Right ventricle myocardium superior (tissue), 1 donor: ENCODE measurements around the gene SPTBN5. TPM values are rescaled to one million over a fixed set of nuclear protein-coding genes. Genes with fewer than 3 reads are reported as not detected.
A peak's percentile ranks its signal among the peaks of the same experiment; 100 is the strongest.

Experiments used
- ATAC-seq: fragments of 200-7000 bp; cut with Tn5 transposase; one replicate; pipeline ENCODE4 v1.9.1; 2020; ENCODE audit warnings: mild to moderate bottlenecking; ENCODE audit not compliant: poor library complexity
- DNase-seq: peaks from one replicate; pipeline ENCODE4 v3.0.0-alpha.2; 2020
- intact Hi-C: fragments of 100-400 bp; cut with DNase I; formaldehyde crosslinking; loops from one replicate; pipeline ENCODE4 v1.11.2; 2022
- total RNA-seq: library from RNA; stranded (reverse); fragmentation: NEBNext Ultra II Directional; extraction: Animal tissue kit (Norgen Biotek cat#: 25700); gene quantifications from one replicate; pipeline ENCODE4 v1.2.1, GENCODE V29; 2021
- donor health status: DM: no; HTN: yes; CAD: no; lungs with severe emphysema.

SPTBN5 gene
- total RNA-seq, 1 donor from 2014 or later = 3.4 TPM

DNA sequence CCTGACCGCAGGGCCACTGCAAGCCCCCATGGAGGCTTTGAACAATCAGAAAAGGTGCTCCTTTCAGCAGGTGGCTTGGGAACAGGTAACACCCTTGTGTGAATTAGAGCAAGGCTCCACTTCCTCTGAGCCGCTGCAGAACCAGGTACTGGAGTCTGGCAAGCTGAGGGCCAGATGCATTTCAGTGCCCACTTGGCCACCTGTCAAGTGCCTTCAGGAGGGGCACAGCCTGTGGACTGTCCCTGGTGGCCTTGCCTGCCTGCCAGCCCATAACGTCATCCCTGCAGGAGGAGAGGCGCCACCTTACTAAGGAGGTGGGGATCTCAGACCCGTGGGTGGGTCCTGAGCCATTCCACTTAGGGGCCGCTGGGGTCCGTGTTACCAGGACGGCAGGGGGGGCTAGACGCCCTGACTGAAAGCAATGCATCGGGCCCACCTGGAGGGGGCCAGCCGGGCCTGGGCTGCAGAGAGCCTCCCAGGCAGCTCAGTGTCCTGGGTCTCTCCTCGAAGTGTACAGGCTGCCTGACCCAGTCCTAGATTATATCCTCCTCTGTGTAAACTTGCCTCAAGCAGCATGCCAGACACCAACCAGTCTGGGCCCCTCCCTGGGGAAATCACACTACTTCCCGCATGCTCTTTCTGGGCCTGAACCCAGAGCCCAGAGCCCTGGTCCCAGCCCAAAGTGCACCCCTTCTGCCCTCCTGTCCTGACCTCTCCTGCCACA is 16.1 kb downstream of the SPTBN5 start:
- ATAC-seq (no peak), DNase-seq (no peak)
- intact Hi-C loops = no loop called here

DNA sequence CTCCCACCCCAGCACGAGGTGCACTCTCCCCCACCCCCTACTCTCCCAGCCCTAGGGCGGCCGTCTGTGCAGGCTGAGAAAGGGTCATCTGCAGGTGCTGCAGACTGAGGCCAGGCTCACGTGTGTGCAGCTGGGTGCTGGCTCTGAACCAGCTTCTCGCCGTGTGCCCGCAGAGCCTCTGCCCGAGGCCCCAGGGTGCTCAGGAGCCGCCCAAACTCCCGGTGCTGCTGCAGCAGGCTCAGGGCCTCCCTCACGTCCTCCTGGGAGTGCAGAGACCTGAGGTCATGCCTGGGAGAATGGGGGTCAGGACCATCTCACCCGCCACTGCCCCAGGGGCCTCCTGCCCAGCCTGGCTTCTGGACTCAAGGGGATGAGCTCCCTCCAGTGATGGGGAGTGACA is 17.2 kb downstream of the SPTBN5 start:
- DNase-seq (no peak), ATAC-seq (no peak)
- intact Hi-C loops = no loop called here

DNA sequence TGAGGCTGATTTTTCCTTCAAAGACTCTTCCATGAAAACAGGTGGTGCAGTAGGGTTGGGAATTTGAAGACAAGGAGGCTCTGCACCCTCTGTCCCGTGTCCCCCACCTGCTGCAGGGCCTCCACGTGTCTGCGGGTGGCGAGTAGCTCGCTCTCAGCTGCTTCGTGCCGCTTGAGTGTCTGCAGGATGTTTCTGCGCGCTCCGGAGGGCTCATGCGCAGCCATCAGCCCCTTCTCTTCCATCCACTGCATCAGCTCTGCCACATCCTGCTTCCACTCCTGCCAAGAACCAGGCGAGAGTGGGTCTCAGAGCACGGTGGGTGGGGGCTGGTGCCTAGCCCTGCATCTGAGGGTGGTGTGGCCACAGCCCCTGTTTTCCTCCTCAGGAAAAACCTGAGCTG is 17.8 kb downstream of the SPTBN5 start:
- intact Hi-C loops = no loop called here
- DNase-seq (no peak), ATAC-seq (no peak)

DNA sequence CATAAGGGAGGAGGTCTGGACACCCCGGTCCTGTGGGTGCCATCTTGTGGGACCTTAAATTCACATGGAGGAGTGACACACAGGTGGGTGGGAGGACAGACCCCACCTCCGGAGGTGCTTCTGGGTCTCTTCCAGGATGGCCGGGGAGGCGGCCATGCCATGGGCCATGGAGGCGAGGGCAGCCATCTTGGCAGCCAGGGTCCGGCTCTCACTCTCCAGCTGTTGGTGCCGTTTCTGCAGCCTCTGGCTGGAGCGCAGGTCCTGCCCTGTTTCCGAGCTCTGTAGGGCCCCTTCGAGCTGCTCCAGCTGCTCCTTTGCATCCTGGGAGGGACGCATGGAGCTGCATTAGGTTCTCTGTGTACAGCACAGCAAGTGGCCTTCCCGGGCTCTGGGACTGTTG is 19.1 kb downstream of the SPTBN5 start:
- ATAC-seq = no peak
- intact Hi-C loops = no loop called here
- no peak for DNase-seq

DNA sequence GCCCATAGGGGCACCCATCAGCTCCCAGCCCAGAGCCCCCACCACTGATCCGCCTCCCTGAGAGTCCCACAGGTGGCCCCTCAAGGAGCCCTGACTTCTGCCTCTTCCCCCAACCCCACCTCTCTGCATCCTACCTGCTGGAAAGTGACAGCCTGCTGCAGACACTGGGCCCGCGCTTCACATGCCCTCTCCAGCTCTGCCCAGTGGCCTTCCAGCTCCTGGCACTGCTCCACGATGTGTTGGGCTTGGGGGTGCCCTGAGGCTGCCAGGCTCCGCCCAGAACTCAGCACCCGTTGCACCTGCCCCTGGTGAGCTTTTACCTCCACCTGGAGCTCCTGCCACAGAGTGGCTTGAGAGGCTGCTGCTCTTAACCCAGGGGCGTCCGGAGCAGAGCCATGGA is 20.1 kb downstream of the SPTBN5 start:
- ATAC-seq (no peak), DNase-seq (no peak)
- intact Hi-C loops = no loop called here

DNA sequence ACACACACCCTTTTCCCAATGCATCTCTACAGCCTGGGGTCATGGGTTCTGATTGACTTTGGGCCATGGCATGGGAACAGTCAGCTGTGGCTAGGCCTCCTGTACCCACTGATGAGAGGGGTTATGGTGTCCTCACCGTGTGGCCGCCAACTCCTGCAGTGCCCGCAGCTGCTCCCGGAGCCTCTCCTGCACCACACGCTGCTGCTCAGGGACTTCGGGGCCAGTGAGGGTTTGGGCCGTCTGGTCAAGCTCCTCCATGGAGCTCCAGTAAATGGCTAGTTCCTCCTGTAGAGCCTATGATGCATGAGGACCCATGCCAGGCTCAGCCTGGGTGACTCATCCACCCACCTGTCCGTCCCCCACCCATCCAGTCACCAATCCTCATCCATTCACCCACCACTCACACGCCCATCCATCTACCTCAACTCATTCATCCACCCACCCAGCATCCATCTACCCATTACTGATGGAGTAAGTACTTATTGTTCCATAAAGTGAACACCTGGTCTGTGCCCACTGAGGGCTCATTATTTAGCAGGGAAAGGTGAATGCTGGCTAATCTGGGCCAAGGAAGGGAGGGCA is 21.6 kb downstream of the SPTBN5 start:
- DNase-seq (no peak), ATAC-seq (no peak)
- intact Hi-C loops = no loop called here

DNA sequence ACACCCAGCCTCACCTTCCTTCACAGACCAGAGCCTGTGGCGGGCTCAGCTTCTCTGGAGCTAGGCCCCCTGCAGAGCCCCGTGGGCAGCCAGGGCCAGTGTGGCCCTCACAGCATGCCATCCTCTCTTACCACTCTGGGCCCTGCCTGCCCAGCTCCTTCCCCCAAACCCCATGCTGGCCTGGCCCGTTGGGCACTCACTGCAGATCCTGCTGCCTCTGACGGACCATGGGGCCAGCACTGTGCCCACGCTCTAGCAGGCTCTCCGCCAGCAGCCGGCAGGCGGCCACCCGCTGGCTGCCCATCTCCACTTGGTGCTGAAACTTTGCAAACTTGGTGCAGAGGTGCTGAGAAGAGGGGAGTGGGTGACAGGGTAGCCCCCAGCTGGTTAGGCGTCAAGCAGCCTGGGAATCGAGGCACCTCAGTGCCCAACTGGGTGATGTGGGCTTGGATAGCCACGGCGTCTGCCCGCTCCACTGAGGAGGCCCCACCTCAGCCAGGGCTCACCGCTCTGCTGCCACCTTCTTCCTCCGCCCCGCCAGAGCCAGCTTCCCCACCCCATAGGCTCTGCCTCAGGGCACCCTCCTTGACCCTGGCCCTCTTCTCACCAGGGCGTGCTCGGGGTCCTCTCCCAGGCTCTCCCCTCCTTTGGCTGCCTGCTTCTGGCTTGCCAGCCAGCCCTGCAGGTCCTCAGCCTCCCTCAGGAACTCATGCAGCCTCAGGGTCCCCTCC is 22.5 kb downstream of the SPTBN5 start:
- ATAC-seq = peak; percentile 11
- no peak for DNase-seq
- intact Hi-C loops = no loop called here

DNA sequence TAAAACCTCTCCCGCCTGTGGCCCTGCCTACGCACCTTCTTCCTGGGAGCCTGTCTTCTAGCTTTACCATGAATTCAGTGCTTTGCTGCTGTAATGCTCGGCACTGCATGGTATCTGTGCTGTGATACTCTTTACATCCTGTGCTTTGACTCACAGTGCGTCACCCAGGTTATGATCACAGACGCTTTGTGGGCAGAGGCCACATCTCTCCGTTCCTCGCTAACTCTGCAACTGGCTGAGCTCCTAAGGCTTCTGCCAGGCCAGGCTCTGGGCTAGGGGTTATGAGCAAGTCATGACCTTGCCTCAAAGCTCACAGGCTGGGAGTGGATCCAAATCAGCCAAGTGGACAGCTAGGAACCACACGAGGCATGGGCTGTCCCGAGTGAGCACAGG is 23.2 kb downstream of the SPTBN5 start:
- peak; percentile 54 for DNase-seq
- peak; percentile 80 for ATAC-seq
- intact Hi-C loops = no loop called here

DNA sequence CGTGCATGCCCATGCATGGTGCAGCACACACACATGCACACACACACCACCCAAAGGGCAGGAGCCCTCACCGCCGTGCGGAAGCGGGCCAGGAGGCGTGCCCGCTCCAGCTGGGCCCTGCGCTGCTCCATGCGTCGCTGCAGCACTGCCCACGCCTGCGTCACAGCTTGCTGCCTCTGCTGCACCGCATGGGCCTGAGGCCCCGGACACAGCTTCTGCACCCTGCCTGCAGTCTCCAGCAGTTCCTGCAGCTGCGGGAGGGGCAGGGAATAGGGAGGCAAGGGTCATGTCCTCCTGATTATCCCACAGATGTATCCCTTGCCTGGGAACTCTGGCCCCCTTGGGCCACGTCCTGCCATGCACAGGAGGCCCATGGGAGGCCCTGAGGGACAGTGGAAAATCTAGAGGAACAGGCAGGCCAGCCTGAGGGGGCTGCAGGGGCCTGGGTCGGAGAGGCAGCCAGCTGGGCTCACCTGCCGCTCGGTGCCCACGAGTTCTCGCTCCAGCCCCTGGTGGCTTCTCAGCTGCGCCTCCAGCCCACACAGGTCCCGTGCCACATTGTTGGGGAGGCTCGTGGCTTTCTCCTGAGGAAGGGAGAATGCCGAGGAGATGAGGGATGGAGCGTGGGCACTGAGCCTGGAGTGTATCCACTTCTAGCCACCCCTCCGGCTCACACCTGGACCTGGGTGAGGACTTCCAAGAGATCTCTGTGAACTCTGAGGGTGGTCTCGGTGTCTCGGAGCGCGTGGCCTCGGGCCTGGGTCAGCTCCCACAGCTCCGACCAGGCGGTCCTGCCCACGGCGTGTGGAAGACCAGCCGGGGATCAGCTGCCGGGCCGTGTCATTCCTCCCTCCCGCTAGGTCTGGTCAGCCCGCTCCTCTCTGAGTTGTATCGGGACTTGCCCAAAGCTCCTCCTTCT is 23.8 kb downstream of the SPTBN5 start:
- DNase-seq (no peak), ATAC-seq (no peak)

DNA sequence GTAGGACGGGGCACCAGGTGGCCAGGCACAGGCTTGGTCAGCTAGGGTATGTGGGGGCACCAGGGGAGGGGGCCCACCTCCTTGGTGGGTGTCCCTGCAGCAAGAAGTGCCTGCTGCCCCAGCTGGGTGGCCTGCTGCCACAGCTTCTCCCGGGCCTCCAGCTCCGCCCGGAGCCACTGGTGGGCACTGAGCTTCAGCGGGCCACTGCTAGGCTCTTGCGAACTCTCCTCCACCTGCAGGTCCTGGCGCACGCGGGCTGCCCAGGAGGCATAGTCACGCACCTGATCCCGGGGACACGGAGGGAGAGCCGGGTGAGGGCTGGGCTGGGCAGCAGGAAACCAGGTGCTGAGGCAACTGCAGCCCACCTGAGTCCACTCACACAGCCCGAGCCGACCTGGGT is 25.5 kb downstream of the SPTBN5 start:
- ATAC-seq = no peak
- intact Hi-C loops = no loop called here
- DNase-seq = no peak

More for the DNA sequence above, 23.8 kb downstream of the SPTBN5 start:
- intact Hi-C loops = no loop called here

DNA sequence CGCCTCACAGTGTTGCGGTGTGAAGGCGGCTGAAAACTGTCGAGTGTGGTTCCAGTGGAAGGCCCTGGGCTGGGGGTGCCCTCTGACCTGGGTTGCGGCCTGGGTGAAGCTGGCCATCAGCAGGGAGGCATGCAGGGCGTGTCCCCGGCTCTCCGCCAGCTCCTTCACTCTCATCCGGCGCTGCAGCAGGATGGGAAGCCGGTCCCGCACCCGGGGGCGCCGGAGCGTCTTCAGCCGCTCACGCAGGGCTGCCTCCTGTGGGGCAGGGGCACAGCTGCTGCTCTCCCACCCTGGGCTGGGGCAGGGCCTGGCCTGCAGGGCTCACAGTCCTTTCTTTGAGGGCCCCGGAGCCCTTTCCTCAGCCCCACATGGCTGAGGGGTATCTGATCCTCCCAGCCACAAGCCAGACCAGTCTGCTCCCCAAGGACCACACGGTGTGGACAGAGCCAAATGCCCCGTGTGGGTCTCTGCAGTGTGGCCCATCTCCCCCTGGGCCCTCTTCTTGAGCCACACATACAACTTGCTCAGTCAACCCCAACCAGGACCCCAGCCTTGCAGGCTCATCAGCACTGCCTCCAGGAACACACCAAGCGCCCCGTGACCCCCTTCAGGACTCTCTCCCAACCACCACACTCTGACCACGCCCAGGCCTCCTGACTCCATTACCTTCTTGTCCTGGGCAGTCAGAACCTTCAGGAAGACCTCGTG is 26.8 kb downstream of the SPTBN5 start:
- no peak for ATAC-seq
- intact Hi-C loops = no loop called here
- DNase-seq = no peak

DNA sequence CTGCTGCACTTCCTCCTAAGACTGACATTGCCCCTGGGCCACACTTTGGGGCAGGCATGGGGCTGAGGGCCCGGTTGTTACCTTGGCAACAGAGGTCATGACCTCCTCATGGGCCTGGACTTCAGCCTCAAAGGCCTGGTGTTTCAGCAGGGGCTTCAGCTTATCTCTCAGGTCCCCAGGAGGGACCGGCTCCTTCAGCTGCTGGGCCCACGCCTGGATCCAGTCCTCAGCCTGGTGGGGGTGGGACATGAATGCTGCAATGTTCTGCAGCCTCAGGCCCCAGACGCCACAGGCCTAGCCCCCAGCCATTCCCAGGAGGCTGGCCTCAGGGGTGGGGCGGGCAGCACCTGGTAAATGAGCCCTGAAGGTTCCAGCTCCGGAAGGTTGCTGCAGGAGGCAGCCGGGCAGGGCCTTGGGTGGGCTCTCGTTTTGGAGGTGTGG is 27.6 kb downstream of the SPTBN5 start:
- DNase-seq = no peak
- intact Hi-C loops = no loop called here
- no peak for ATAC-seq

DNA sequence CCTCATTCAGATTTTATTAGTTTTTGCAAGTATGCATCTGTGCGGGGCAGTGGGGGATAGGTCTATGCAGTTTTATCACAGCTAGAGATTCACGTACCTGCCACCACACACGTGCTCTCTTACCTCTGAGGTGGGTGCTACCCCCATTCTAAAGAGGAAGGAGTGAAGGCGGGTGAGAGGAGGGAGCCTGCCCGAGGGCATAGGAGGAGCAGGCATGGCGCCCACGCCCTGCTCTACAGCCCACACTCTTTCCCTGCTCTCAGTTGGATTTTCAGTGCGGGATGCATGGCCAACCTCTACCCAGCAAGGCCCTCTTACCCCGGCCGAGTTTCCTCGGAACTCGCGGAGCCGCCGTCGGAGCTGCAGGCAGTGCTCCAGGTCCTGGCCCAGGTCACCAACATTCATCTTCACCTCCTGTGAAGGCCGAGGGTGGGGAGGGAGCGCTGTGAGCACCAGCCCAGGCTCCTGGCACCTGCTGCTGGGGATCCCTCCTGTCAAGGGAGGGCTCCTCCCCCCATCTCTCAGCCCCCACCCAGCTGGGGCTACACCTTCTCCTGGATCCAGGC is 28.3 kb downstream of the SPTBN5 start:
- DNase-seq (no peak), ATAC-seq (no peak)
- intact Hi-C loops = no loop called here

DNA sequence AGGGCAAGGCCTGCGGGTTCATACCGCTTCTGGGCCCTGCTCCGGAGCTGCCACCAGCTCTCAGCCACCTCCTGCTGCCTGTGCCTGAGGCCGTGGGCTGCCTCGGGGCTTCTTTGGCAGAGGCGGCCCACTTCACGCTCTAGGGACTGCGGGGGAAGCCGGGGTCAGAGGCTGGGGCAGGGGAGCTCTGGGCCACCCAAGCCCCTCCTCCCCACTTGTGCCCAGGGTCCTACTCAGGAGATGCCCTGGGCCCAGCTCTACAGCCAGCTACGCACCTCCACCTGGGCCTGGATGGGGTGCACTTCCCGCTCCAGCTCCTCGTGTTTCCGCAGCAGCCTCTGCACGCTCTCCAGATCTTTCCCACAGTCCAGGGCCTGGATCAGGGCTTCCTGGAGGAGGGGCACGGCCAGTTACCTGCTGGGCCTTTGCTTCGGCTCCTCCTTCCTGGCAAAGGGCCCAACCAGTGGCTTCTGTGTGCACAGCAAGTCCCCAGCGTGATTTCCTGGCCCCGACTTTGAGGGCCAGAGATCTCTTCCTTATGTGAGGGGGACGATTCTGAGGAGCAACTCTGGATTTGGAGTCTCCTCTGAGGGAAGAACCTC is 31.2 kb downstream of the SPTBN5 start:
- no peak for DNase-seq
- intact Hi-C loops = no loop called here
- ATAC-seq = no peak

DNA sequence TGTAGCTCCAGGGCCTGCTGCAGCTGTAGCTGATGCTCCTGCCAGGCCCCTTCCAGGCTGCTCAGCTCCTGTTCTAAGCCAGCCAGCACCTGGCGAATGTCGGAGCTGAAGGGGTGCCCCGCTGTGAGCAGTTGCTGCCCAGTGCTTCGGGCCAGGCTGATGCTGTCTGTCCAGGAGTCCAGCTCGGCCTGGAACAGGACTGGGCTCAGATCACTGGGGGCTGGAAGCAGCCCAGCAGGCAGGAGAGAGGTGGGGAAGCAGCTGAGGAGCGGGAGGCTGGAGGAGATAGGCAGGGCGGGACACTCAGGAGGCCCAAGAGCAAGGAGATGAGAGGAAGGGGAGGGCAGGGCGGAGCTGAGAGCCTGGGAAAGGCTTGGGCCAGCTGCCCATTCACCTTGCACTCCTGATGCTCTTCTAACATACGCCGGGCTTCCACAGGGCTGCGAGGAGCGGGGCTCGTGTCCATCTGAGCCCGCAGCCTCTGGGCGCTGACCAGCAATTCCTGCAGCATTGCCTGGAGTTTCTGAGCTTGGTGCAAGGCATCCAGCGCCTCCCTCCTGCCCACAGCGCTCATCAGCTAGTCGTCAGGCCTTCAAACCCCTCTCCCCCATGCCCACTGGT is 32.0 kb downstream of the SPTBN5 start:
- intact Hi-C loops = no loop called here
- ATAC-seq = no peak
- DNase-seq = no peak

DNA sequence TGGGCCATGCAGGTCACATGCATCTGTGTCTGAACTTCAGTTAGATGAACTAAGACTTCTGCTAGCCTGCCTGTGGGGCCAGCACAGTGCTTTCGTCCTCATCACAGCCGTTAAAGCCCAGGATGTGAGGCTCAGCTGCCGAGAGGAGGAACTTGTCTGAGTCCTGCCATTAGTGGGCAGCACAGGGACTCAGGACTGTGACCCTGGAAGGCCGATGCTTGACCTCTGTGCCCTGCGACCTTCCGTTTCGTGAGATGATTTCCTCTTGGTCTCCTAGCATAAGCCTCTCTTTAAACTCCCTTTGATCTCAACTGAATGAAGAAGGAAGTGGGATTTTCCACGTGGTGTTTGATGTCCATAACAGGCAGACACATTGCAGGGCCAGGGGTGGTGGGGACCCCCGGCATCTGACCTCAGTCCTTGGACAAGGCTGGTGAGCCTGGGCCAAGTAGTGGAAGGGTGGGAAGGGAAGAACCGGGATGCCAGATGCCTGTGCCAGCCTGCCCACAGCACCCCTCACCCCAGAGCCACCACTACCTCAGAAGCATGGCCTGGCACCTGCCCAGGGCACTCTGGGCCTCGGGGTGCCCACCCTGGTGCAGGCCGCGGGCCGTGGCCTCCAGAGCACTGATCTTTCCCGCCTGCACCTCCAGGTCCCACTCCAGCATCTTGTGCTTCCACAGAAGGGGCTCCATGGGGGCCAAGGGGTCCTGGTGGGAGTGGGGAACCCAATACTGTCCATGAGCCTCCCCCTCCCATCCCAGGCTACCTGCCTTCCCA is 33.6 kb downstream of the SPTBN5 start:
- ATAC-seq (no peak), DNase-seq (no peak)
- intact Hi-C loops = no loop called here

DNA sequence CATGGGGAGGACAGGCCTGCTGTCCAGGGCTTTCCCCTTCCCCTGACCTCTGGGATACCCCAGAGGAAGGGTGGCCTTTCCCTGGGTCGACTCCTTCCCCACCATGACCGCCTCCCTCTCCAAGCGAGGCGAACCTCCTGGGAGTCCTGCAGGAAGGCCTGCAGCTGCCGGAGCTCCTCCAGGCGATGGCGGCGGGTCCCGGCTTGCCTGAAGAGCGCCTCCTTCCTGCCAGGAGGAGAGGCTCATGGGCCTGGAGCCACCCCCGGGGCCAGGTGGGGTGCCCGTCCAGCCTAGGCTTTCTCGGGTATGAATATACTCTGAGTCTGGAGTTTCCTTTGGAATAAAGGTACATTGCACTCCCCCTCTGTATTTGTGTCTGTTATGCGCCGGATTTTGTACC is 35.1 kb downstream of the SPTBN5 start:
- intact Hi-C loops = no loop called here
- ATAC-seq (no peak), DNase-seq (no peak)
